Left colon (tissue), 2 donors: Measurements from ENCODE around the gene TUT4. TPM values are rescaled to one million over a fixed set of nuclear protein-coding genes. Genes with fewer than 3 reads are reported as not detected.

Experiments used
- ATAC-seq: fragments of 200-7000 bp; cut with Tn5 transposase; one replicate; pipeline ENCODE4 v1.9.1; 2020; ENCODE audit warnings: mild to moderate bottlenecking, moderate library complexity
- DNase-seq, 2 donors: peaks; one replicate each; pipeline ENCODE4 v3.0.0-alpha.2; 2020
- intact Hi-C, 2 donors: fragments of 100-400 bp; cut with DNase I in 1 of 2; cut with micrococcal nuclease in 1 of 2; formaldehyde crosslinking; loops; one replicate each; pipeline versions ENCODE4 v1.11.2 to v1.14.0; 2022; cut with DNase I, micrococcal nuclease
- total RNA-seq, 2 donors: library from RNA; stranded (reverse); fragmentation: NEBNext Ultra II Directional; extraction: Animal tissue kit (Norgen Biotek cat#: 25700); gene quantifications; one replicate each; pipeline ENCODE4 v1.2.1, GENCODE V29; 2021
- donor health status: DM: no; HTN: no; CAD: no.
- donor health status: DM: yes; HTN: yes; CAD: no.

TUT4 gene
- total RNA-seq, 2 donors from 2014 or later = 22.3 to 24.5 TPM

- DNase-seq (no peak), ATAC-seq (no peak)
- intact Hi-C loops = no loop called here
Observed at GRCh38 chr1:52487632-52488031, 65.3 kb downstream of the TUT4 start.

GRCh38 chr1:52482326-52483004 lies 70.4 kb downstream of the TUT4 start:
- intact Hi-C loops = no loop called here
- no peak for ATAC-seq
- no peak for DNase-seq

- DNase-seq (no peak), ATAC-seq (no peak)
- intact Hi-C loops = no loop called here
Observed at GRCh38 chr1:52479076-52479475, 73.8 kb downstream of the TUT4 start.

- DNase-seq (no peak), ATAC-seq (no peak)
- intact Hi-C loops = no loop called here
Observed at GRCh38 chr1:52477876-52478275, 75.0 kb downstream of the TUT4 start.

- ATAC-seq (no peak), DNase-seq (no peak)
- intact Hi-C loops = no loop called here
Observed at GRCh38 chr1:52476943-52477342, 75.9 kb downstream of the TUT4 start.

- DNase-seq = no peak
- no peak for ATAC-seq
- intact Hi-C loops = no loop called here
Observed at GRCh38 chr1:52474807-52475206, 78.1 kb downstream of the TUT4 start.

- intact Hi-C loops = no loop called here
Observed at GRCh38 chr1:52473039-52473438, 79.9 kb downstream of the TUT4 start.

GRCh38 chr1:52472384-52472783 lies 80.5 kb downstream of the TUT4 start:
- ATAC-seq = no peak
- DNase-seq = no peak
- intact Hi-C loops = no loop called here

More at GRCh38 chr1:52473039-52473438, 79.9 kb downstream of the TUT4 start:
- DNase-seq (no peak), ATAC-seq (no peak)

- DNase-seq (no peak), ATAC-seq (no peak)
- intact Hi-C loops = no loop called here
Observed at GRCh38 chr1:52469108-52469507, 83.8 kb downstream of the TUT4 start.

GRCh38 chr1:52463891-52464290 lies 89.0 kb downstream of the TUT4 start:
- DNase-seq (no peak), ATAC-seq (no peak)
- intact Hi-C loops = no loop called here

- ATAC-seq = no peak
- DNase-seq = no peak
- intact Hi-C loops = no loop called here
Observed at GRCh38 chr1:52461821-52462220, 91.1 kb downstream of the TUT4 start.

GRCh38 chr1:52460694-52461093 lies 92.2 kb downstream of the TUT4 start:
- intact Hi-C loops = no loop called here
- DNase-seq (no peak), ATAC-seq (no peak)

- intact Hi-C loops = no loop called here
- DNase-seq (no peak), ATAC-seq (no peak)
Observed at GRCh38 chr1:52455686-52456085, 97.2 kb downstream of the TUT4 start.

- intact Hi-C loops = no loop called here
- no peak for ATAC-seq
- DNase-seq = no peak
Observed at GRCh38 chr1:52454779-52455178, 98.1 kb downstream of the TUT4 start.

GRCh38 chr1:52454127-52454526 lies 98.8 kb downstream of the TUT4 start:
- DNase-seq (no peak), ATAC-seq (no peak)
- intact Hi-C loops = no loop called here

GRCh38 chr1:52444463-52444862 lies 108.4 kb downstream of the TUT4 start:
- intact Hi-C loops = no loop called here
- no peak for DNase-seq
- no peak for ATAC-seq

GRCh38 chr1:52439976-52440375 lies 112.9 kb downstream of the TUT4 start:
- DNase-seq = no peak
- intact Hi-C loops = no loop called here
- ATAC-seq = no peak

GRCh38 chr1:52436817-52437216 lies 116.1 kb downstream of the TUT4 start:
- DNase-seq (no peak), ATAC-seq (no peak)
- intact Hi-C loops = no loop called here

- intact Hi-C loops = no loop called here
- no peak for ATAC-seq
- DNase-seq = no peak
Observed at GRCh38 chr1:52435650-52436049, 117.2 kb downstream of the TUT4 start.

- intact Hi-C loops = no loop called here
- no peak for DNase-seq
Observed at GRCh38 chr1:52435211-52435610, 117.7 kb downstream of the TUT4 start.

GRCh38 chr1:52432807-52433206 lies 120.1 kb downstream of the TUT4 start:
- intact Hi-C loops = no loop called here
- ATAC-seq (no peak), DNase-seq (no peak)

More at GRCh38 chr1:52435211-52435610, 117.7 kb downstream of the TUT4 start:
- ATAC-seq = no peak
